NCI-H1105 (cell line): ENCODE data around the gene CAMK2A.

Experiments used
- DNase-seq: peaks from one replicate; lab custom pipeline; 2025; lab: John Stamatoyannopoulos, UW

CAMK2A gene

DNA sequence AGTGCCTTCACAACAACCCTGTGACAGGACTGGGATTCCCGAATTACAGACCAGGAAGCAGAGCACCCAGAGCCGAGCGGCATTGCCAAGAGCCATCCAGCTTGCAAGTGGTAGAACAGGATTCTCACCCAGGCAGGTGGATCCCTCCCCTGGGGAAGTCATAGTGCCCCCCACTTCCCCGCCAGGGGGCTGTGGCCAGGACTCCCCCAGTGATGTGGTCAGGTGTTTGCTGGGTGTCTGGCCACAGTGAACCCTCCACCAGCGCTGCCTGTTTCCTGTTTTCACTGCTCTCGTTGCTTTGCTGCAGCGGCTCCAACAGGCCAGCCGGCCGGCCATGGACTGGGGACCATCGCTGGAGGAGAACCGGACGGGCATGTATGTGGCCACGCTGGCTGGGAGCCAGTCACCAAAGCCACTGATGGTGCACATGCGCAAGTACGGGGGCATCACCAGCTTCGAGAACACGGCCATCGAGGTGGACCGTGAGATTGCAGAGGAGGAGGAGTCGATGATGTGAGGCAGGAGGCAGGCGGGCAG is 80.4 kb downstream of the CAMK2A start:
- DNase-seq = no peak

DNA sequence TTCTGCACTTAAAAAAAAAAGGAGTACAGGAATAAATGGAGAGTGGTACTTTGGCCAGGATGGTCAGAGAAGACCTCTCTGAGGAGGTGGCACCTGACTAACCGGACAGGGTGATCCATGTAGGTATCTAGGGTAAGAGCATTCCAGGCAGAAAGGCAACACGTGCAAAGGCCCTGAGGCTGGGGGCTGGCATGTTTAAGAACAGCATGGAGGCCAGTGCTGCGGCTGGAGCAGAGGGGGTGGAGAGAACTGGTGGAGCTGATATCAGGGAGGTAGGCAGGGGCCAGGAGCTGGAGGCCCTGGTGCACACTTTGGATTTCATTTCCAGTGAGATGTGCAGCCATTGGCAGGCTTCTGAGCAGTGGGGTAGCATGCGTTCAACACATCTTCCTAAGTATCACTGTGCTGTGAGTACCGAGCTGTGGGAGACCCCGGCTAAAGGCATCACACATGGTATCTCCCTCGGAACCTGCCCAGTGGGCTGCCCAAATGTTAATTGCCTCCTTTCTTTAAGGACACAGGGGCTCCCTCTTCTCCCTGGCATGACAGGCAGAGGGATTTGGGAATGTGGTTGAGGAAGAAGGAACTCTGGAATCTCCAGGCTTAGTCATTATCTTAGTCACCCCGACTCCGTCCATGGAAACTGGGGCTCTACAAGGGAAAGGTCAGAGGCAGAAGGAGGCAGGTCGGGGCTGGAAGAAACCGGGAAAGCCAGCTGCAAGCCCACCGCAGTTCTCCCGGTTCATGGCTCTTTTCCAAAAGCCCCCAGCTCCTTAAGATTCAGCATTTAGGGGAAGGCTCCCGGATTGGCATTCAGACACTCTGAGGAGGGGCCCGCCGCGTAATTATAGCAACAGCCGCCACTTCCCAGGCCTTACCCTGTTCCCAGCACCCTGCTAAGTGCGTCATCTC is 81.1 kb downstream of the CAMK2A start:
- DNase-seq = no peak

DNA sequence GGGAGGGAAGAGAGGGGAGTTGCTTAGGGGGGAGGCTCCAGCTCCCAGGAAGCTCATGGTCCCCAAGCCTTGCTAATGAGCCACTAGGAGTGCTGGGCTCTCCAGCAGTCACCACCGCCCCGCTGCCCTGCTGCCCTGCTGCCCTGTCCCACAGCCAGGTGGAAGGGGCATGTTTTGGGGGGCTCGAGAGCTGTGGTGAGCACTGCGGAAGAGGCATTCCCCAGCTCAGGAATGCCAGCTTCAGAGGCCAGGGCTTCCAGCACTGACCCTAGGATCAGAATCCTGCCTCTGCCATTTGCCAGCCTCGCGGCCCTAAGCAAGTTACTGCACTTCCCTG is 82.8 kb downstream of the CAMK2A start:
- DNase-seq = no peak

DNA sequence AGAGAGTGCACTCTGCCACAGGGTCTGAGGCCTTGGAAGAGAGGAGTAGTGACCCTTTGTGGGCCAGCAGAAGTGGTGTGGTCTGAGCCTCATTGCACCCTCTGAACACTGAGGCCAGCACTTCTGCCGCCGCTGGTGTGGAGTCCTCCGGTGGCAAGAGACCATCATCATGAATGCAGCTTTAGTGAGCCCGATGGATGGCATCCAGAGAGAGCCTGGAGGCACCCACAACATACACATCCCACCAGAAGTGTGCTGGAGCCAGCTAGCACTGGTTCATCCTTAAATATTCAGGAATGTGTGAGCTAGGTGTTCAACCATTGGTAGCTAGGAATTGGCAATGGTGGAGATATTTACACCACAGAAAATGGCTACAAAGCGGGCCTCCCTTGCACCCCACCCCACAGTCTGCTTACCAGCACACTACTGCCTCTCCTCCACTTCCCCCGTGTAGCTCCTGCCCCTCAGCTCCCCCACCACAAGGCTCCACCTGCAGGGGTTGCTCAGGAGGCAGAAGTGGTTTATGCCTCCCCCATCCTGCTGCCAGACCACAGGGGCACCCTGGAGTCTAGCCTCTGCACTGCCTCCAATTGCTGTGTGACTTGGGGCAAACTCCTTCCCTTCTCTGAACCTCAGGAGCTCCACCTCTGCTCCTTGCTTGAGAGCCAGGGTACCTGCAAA is 83.3 kb downstream of the CAMK2A start:
- DNase-seq = no peak

DNA sequence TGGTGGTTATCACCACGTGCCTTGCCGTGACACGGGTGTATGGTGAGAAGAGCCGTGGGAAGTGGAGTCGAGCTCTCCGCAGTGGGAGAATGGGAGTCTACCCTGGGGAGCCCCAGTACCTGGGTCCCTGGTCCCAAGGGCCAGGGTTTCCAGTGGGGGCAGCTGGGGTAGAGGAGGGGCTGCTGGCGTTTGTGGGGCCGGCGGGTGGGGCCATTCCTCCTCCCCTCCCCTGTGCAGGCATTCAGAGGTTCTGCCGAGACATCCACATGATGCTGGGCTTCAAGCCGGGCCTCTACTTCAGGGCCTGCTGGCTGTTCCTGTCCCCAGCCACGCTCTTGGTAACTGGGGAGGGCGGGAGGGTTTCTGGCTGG is 85.0 kb downstream of the CAMK2A start:
- no peak for DNase-seq

DNA sequence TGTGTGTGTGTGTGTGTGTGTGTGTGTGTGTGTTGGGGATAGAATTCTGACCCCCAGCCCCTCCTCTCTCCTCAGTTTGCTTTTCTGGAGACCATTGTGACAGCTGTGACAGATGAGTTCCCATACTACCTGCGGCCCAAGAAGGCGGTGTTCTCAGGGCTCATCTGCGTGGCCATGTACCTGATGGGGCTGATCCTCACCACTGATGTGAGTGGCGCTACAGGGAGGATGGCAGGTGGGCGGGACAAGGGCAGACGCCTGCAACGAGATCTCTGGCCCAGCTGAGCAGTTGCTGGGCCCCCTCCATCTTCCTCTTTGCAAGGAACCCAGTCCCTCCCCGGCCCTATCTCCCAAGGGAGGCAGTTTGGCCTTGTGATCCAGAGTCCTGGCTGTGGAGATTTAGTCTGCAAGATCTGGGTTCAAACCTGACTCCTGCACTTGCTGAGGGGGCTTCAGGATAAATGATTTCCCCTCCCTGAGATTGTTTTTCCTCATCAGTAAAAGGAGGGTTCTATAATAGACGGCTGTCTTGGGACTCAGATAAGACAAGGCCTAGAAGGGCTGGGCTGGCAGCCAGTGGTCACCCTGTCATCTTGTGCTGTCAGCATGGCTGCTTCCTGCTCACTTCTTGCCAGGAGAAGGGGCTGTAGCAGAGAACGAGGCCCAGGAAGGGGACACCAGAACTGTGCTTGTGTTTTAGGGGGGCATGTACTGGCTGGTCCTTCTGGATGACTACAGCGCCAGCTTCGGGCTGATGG is 85.6 kb downstream of the CAMK2A start:
- DNase-seq = no peak

DNA sequence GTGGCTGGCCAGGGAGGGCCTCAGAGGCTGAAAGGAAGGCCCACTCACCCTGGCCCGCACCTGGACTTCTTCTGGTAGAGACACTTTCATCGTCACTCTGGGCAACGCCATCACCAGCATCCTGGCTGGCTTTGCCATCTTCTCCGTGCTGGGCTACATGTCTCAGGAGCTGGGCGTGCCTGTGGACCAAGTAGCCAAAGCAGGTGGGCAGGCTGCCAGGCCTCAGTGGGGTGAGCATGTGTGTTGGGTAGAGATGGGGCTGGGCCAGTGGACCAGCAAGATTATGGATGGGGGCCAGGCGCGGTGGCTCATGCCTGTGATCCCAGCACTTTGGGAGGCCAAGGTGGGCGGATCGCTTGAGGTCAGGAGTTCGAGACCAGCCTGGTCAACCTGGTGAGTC is 87.1 kb downstream of the CAMK2A start:
- no peak for DNase-seq

DNA sequence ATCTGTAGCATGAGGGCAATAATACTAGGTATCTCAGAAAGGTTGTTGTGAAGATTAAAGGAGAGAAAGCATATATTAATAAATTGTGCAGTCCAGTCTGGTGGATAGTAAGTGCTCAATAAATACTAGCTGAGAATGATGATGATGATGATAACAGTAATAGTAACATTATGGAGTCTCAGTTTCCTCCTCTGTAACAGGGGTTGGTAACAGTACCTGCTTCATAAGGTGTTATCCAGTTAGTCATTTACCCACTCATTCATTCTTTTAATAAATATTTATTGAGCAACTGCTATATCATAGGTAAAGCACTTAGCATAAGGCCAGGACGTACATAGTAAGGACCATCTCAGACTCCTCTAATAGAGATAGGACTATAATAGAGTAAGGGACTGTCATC is 92.1 kb downstream of the CAMK2A start:
- no peak for DNase-seq

DNA sequence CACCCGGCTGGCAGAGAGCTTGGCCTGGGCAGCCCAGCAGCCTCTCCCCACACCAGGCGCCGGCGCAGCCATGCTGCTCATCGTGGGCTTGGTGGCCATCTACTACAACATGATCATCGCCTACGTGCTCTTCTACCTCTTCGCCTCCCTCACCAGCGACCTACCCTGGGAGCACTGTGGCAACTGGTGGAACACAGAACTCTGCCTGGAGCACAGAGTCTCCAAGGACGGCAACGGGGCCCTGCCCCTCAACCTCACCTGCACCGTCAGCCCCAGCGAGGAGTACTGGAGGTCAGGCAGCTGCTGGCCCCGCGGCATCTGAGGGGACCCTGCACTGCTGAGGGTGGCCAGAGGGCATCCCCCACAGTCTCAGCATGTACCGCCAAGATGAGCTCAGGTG is 92.6 kb downstream of the CAMK2A start:
- no peak for DNase-seq

DNA sequence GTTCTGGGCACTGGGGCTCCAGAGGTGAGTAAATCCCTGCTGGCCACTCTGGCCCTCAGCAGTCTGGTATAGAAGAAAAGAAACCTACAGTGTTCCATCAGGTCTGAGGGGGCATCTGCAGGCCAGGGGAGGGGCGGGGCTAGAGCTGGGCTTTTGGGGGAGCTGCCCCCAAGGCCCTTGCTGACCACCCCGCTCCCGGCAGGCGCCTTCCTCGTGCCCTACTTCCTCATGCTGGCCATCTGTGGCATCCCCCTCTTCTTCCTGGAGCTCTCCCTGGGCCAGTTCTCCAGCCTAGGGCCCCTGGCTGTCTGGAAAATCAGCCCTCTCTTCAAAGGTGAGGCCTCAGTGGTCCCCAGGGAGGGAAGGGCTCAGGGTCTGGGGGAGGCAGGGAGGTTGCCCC is 93.1 kb downstream of the CAMK2A start:
- no peak for DNase-seq

DNA sequence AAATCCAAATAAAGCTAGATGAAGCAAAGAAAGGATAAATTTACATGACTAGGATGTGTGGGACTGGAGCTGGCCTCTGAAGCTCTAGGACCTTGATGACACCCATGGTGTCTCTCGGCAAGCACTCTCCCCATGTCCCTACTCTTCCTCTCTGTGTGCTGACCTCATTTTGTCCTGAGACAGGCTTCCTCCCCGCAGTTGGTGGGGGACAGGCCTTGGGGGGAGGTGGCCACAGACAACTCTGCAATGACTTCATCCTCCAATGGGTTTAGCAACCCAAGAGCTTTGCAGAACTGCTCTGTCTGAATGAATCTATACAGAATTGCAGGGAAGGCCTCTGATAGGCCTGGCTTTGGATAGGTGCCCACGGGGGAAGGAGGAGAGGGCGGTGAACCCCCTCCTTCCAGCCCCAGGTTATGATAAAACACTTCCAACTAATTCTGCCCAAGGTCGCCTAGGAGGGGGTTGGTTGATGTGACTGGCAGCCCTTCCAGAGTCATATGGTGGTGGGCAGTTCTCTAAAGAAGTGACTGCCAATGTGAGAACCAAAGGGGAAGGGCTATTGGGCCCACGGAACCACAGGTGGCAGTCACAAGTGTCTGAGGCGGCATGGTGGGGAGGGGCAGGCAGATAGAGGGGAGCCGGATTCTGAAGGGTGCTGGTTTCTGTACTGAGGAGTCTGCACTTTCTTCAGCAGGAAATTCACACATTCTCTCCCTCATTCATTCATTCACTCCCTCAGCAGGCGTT is 93.7 kb downstream of the CAMK2A start:
- DNase-seq = no peak

DNA sequence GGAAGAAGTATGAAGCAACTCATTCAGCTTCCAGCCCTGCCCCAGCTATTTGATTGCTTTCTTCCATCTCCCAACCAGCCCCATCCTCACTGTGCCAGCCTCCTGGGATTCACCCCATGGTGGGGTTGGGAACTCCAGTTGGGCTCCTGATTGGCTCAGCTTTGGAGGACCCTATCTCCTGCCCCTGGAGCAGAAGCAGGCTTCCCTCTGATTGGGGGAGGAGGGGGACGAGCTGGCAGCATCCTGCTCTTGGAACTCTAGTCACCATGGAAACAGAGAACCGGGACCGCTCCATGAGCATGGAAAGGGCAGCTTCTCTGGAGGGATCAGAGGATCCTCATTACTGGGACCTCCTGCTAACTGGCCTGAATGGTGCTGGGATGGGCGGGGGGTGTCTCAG is 97.1 kb downstream of the CAMK2A start:
- no peak for DNase-seq

DNA sequence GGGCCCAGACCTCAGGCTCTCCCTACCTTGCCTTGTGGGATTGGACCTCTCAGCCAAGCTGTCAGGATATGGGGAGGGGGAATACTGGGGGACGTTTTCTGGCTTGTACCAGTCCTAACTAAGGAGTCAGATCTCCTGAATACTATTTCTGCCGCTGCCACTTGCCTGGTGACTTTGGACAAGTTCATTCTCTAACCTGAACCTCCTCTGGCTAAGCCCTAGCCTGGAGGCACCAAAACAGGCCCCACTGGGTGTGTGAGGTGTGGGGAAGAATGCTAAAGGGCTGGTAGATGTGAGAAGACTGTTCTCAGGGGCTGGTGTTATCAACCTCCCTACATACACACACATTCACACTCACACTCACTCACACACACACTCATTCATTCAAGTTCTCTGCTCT is 98.6 kb downstream of the CAMK2A start:
- no peak for DNase-seq

DNA sequence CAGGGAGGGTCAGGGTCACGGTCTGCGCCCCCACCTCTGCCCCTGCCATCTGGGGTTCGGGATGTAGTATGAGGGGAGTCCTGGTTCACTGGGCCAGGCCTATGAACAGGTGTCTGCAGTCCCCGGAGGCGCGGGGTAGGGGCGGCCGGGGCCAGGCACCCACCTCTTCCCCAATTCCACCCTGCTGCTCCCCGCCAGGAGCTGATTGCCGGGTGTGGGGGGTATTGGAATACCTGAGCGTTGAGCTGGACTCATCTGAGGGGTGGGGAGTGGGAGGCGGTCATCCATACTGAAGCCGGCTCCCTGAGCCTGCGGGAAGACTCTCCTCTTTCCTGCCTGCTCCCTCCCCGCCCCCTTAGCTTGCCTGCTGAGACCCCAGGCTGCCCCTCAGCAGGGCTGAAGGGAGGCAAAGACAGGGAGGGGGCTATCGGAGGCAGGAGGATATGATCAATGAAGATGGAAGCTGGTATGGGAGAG is 99.0 kb downstream of the CAMK2A start:
- DNase-seq = no peak

DNA sequence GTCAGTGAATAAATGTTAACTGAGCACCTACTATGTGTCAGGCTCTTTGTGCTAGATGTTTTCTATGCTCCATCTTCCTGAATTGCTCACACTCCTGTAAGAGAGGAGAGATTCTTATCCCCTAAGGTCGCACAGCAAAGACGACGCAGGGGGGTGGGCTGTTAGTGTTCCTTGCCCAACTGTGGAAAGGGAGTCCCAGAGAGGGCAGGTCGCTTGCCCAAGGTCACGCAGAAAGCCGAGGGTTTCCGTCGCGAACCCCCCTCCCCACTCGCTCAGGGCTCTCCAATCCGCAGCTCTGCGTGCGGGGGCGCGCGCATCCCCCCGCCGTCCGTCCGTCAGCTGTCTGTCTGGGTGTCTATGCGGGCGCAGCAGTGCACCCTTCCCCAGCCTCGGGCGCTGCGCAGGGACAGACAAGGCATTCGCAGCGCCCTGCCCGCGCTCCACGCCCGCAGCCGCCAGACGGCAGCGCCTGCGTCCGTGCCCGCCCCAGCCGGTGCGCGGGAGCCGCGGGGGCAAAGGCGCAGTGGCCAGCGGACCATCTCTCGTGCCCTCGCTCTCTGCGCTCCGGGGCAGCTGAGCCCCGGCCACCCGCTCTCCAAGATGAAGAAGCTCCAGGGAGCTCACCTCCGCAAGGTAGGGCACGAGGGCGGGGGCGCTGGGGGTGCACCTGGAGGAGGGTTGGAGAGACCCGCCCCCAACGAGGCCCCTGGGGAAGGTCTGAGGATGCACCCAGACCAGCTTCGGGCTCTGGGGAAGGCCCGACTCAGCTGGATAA is 99.7 kb downstream of the CAMK2A start, which contains the start of gene SLC6A7:
Gene SLC6A7 (plus strand): TSS at position 335 of the 775 bp plus-strand sequence. CDS start 266 bp downstream, at position 601.
- DNase-seq = no peak

DNA sequence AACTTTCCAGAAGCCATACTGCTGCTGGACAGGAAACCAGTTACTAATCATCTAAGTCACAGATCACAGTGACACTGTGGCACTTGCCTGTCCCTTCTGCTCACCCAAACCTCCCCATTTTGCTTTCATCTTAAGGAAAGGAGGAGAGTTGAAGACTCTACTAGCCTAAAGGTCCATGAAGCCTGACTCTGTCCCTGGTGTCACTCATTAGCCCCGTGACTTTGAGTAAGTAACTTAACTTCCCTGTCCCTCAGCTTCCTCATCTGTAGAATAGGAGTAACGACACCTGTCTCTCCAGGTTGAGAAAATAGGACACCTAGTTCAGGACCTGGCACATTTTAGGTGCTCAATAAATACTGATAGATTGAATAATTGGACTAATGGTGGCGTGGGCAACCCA is 100.2 kb downstream of the CAMK2A start:
- DNase-seq = no peak

DNA sequence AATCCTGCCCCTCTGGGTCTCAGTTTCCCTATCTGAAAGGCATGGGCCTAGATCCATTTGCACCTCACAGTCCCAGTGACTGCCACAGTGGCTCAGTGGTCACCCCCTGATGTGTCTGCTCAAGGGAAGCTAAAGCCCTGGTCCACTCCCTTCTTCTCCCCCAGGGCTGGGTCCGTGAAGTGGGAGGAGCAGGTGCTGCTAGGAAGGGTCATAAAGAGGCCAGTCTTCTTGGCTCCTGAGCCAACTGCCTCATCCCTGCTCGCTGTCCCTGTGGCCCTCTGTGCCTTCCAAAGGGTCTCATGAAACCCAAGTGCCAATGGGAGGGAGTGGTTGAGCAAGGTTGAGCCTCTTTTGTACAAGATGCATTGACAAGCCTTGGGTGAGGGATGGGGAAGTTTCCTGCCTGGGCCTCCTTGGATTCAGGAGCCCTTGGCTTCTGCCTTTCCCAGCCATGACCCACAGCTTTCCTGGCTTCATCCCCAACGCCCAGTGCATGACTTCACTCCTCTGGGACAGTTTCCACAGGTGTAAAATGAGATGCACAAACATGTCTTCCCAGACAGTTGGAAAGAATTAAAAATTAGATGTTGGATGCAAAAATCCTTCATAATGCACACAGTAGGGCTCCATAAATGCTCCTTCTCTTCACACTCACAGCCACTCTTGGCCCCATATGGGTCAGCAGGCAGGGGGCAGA is 101.3 kb downstream of the CAMK2A start:
- DNase-seq = no peak

DNA sequence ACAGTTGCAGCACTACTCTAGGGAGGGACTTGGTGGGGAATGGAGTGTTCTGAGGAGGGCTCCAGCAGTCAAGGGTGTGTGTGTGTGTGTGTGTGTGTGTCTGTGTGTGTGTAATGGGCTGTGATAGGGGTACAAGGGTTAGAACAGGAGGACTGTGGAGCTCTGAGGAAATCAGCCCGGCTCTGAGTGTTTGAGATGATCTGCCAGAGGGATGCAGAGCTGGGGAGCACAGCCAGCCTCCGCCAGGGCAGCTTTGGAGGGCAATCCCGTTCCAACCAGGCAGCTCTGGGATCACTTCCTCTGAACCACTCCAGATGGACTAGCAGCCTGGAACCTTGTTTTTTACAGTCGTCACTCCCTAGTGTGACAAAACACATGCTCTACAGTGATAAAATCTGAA is 102.7 kb downstream of the CAMK2A start:
- DNase-seq = no peak

DNA sequence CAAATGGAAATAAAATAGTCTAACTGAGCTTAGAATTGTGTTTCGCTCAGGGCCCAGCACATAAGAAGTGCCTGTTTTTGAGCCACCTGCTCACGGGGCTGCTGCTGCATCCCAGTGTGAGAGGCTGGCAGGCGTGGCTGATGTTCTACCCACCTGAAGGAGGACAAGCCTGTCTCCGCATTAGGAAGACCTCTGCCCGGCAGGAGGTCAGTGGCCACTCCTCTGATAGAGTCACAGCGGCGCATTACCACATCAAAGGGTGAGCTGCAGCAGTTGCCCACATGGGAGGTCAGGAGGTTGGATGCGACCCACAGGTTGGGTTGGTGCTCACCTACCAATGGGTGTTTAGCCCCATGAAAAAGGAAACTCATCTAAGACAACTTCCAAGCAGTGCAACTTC is 103.4 kb downstream of the CAMK2A start:
- DNase-seq = no peak
